GM23338 (cell line): ENCODE data around the gene CCDC86. TPM values are rescaled to one million over a fixed set of nuclear protein-coding genes. Genes with fewer than 3 reads are reported as not detected.

Experiments used
- ATAC-seq: fragments of 200-7000 bp; cut with Tn5 transposase; 3 replicates; pipeline ENCODE4 v1.9.1; 2020
- DNase-seq: peaks from one replicate; pipeline ENCODE4 v3.0.0-alpha.2; 2015; ENCODE audit warnings: low spot score
- H2AFZ ChIP-seq: fragments of 200-600 bp; sonication (generic); 2 replicates; pipeline ENCODE4 v1.8.0; 2016; ENCODE audit warnings: antibody characterized with exemption, mild to moderate bottlenecking, moderate library complexity
- H3F3A ChIP-seq: fragments of 200-600 bp; sonication (generic); replicated peaks from 2 replicates; pipeline ENCODE4 v1.8.0; 2017; ENCODE audit warnings: antibody characterized with exemption, mixed run types, low read depth
- H3K27ac ChIP-seq: fragments of 200-600 bp; sonication (generic); 2 replicates; pipeline ENCODE4 v1.6.1; 2016; ENCODE audit warnings: low read depth
- H3K27me3 ChIP-seq: fragments of 200-600 bp; sonication (generic); 2 replicates; pipeline ENCODE4 v1.8.0; 2016; ENCODE audit warnings: mild to moderate bottlenecking, mixed run types, moderate library complexity; ENCODE audit not compliant: insufficient read depth
- H3K36me3 ChIP-seq: fragments of 200-600 bp; sonication (generic); 2 replicates; pipeline ENCODE4 v1.8.0; 2016; ENCODE audit warnings: mild to moderate bottlenecking; ENCODE audit not compliant: insufficient read depth
- H3K4me1 ChIP-seq: fragments of 200-600 bp; sonication (generic); 2 replicates; pipeline ENCODE4 v1.8.0; 2016; ENCODE audit warnings: mild to moderate bottlenecking, moderate library complexity; ENCODE audit not compliant: insufficient read depth
- H3K4me2 ChIP-seq: fragments of 200-600 bp; sonication (generic); 2 replicates; pipeline ENCODE4 v1.7.1; 2017; ENCODE audit warnings: mixed run types
- H3K4me3 ChIP-seq: fragments of 200-600 bp; sonication (generic); 2 replicates; pipeline ENCODE4 v1.6.1; 2016; ENCODE audit warnings: mixed run types
- H3K79me2 ChIP-seq: fragments of 200-600 bp; sonication (generic); replicated peaks from 2 replicates; pipeline ENCODE4 v1.8.0; 2017; ENCODE audit warnings: mild to moderate bottlenecking; ENCODE audit not compliant: insufficient read depth
- H3K9me2 ChIP-seq: fragments of 200-600 bp; sonication (generic); 2 replicates; pipeline ENCODE4 v1.8.0; 2017; ENCODE audit not compliant: insufficient read depth
- H4K20me1 ChIP-seq: fragments of 200-600 bp; sonication (generic); replicated peaks from 2 replicates; pipeline ENCODE4 v1.8.0; 2017; ENCODE audit warnings: mild to moderate bottlenecking; ENCODE audit not compliant: insufficient read depth
- H3K27ac Mint-ChIP-seq: 2 replicates; pipeline ENCODE4 v1.8.0; 2020; ENCODE audit warnings: inconsistent platforms, mild to moderate bottlenecking, moderate library complexity, mixed read lengths
- H3K27me3 Mint-ChIP-seq: 3 replicates; pipeline ENCODE4 v1.8.0; 2022; ENCODE audit warnings: low read depth, mild to moderate bottlenecking, moderate library complexity, mixed read lengths, inconsistent platforms; ENCODE audit not compliant: insufficient read depth, poor library complexity
- H3K36me3 Mint-ChIP-seq: 3 replicates; pipeline ENCODE4 v1.8.0; 2021; ENCODE audit warnings: low read depth, mild to moderate bottlenecking, inconsistent platforms, moderate library complexity, mixed read lengths
- H3K4me1 Mint-ChIP-seq: 3 replicates; pipeline ENCODE4 v1.8.0; 2020; ENCODE audit warnings: mild to moderate bottlenecking, inconsistent platforms, mixed read lengths
- H3K4me3 Mint-ChIP-seq: 3 replicates; pipeline ENCODE4 v1.8.0; 2021; ENCODE audit warnings: moderate library complexity, mild to moderate bottlenecking, inconsistent platforms, mixed read lengths
- H3K9me3 Mint-ChIP-seq: 3 replicates; pipeline ENCODE4 v1.8.0; 2020; ENCODE audit warnings: moderate library complexity, mild to moderate bottlenecking, inconsistent platforms, mixed read lengths
- CREB1 ChIP-seq: fragments of 250-450 bp; sonication (Bioruptor Pico); IDR thresholded peaks from 2 replicates; pipeline ENCODE4 v1.5.0; 2020; ENCODE audit warnings: low read depth, mild to moderate bottlenecking, moderate library complexity
- ETS1 ChIP-seq: IDR thresholded peaks from 2 replicates; pipeline ENCODE4 v1.6.1; 2016; ENCODE audit warnings: antibody characterized with exemption
- EZH2 ChIP-seq: fragments of 200-600 bp; sonication (generic); IDR thresholded peaks from one replicate; pipeline ENCODE4 v1.8.0; 2017; ENCODE audit warnings: antibody characterized with exemption, mild to moderate bottlenecking, low read depth; ENCODE audit not compliant: unreplicated experiment
- EZH2phosphoT487 ChIP-seq: fragments of 200-600 bp; sonication (generic); IDR thresholded peaks from one replicate; pipeline ENCODE4 v1.8.1; 2018; ENCODE audit warnings: antibody characterized with exemption; ENCODE audit not compliant: unreplicated experiment
- JUNB ChIP-seq: IDR thresholded peaks from one replicate; pipeline ENCODE4 v1.6.1; 2016; ENCODE audit warnings: antibody characterized with exemption; ENCODE audit not compliant: unreplicated experiment
- NANOG ChIP-seq: IDR thresholded peaks from 2 replicates; pipeline ENCODE4 v1.6.1; 2016; ENCODE audit warnings: antibody characterized with exemption, borderline replicate concordance
- POLR2AphosphoS5 ChIP-seq: IDR thresholded peaks from 2 replicates; pipeline ENCODE4 v1.6.1; 2016; ENCODE audit warnings: antibody characterized with exemption, low read depth
- REST ChIP-seq: IDR thresholded peaks from one replicate; pipeline ENCODE4 v1.6.1; 2018; ENCODE audit warnings: antibody characterized with exemption; ENCODE audit not compliant: unreplicated experiment
- STAT1 ChIP-seq: IDR thresholded peaks from one replicate; pipeline ENCODE4 v1.6.1; 2016; ENCODE audit warnings: antibody characterized with exemption; ENCODE audit not compliant: unreplicated experiment
- ZNF114 ChIP-seq: fragments of 250-450 bp; sonication (Bioruptor Pico); IDR thresholded peaks from 2 replicates; pipeline ENCODE4 v1.5.0; 2020; ENCODE audit warnings: mild to moderate bottlenecking, moderate library complexity
- ZNF331 ChIP-seq: fragments of 250-450 bp; sonication (Bioruptor Pico); IDR thresholded peaks from 2 replicates; pipeline ENCODE4 v1.5.0; 2020; ENCODE audit warnings: low read depth, mild to moderate bottlenecking, moderate library complexity
- ZNF462 ChIP-seq: fragments of 250-450 bp; sonication (Bioruptor Pico); IDR thresholded peaks from 2 replicates; pipeline ENCODE4 v1.5.0; 2020; ENCODE audit warnings: mild to moderate bottlenecking, moderate library complexity
- polyA plus RNA-seq: library from polyadenylated mRNA; unstranded; fragments of >200 nt; fragmentation: Nextera tagmentation; extraction: Ambion mirVana; gene quantifications from 2 replicates; pipeline ENCODE4 v1.2.1, GENCODE V29; 2016
- total RNA-seq: library from RNA; depleted of rRNA; stranded (reverse); fragments of >200 nt; shearing (Covaris generic); gene quantifications from 2 replicates; pipeline ENCODE4 v1.2.3, GENCODE V29; 2014
- TF ChIP-seq, protein P1 (sequence below), 2 experiments: fragments of 200-600 bp in 1 of 2; sonication (generic) in 1 of 2; conservative IDR thresholded peaks; 2 replicates each; pipeline versions ENCODE4 v1.5.1 to v1.6.1; 2016 to 2017; ENCODE audit warnings: antibody characterized with exemption in 2 of 2, low read depth in 2 of 2, mild to moderate bottlenecking in 2 of 2, moderate library complexity in 1 of 2

Gene CCDC86
- total and polyA plus RNA-seq, 2 experiments from 2014 or later = 67.3 to 98.5 TPM

GRCh38 chr11:60872124-60872960, 30.4 kb downstream of the CCDC86 start:
- Mint-ChIP-seq H3K9me3 (no peaks in the 10 kb centered on the region; the same call in 2 of the 3 replicates), H3K4me1 (peaks cover 6% of the 10 kb centered on the region; the same call in 2 of the 3 replicates), H3K27ac (no peak overlapping the region), H3K27me3 (peaks cover 2% of the 10 kb centered on the region), H3K4me3 (no peak overlapping the region), H3K36me3 (no peaks in the 10 kb centered on the region)
- ATAC-seq = no peak
- Histone ChIP-seq H3K4me1 (no peaks in the 10 kb centered on the region), H4K20me1 (no peaks in the 10 kb centered on the region), H3F3A (no peaks in the 10 kb centered on the region), H2AFZ (no peak overlapping the region), H3K9me2 (no peaks in the 10 kb centered on the region), H3K27ac (no peak overlapping the region), H3K36me3 (no peaks in the 10 kb centered on the region), H3K4me3 (no peak overlapping the region), H3K4me2 (no peak overlapping the region), H3K27me3 (no peaks in the 10 kb centered on the region), H3K79me2 (no peaks in the 10 kb centered on the region)
- TF ChIP-seq EZH2 (no peak), STAT1 (no peak), ZNF331 (no peak), POLR2AphosphoS5 (no peak), REST (no peak), EZH2phosphoT487 (no peak), CREB1 (CRISPR knock-in tag) (no peak), ZNF462 (CRISPR knock-in tag) (no peak), JUNB (no peak), ETS1 (no peak), ZNF114 (CRISPR knock-in tag) (no peak), NANOG (no peak)
- TF ChIP-seq, protein P1, sequence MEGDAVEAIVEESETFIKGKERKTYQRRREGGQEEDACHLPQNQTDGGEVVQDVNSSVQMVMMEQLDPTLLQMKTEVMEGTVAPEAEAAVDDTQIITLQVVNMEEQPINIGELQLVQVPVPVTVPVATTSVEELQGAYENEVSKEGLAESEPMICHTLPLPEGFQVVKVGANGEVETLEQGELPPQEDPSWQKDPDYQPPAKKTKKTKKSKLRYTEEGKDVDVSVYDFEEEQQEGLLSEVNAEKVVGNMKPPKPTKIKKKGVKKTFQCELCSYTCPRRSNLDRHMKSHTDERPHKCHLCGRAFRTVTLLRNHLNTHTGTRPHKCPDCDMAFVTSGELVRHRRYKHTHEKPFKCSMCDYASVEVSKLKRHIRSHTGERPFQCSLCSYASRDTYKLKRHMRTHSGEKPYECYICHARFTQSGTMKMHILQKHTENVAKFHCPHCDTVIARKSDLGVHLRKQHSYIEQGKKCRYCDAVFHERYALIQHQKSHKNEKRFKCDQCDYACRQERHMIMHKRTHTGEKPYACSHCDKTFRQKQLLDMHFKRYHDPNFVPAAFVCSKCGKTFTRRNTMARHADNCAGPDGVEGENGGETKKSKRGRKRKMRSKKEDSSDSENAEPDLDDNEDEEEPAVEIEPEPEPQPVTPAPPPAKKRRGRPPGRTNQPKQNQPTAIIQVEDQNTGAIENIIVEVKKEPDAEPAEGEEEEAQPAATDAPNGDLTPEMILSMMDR (conservative IDR thresholded peaks at IDR 0.05; ENCODE audit: low read depth in 2 of 2) = no peak
- DNase-seq = no peak
